GM03348 (cell line): ENCODE results near the gene JAK1.

Experiments used
- DNase-seq: peaks from one replicate; pipeline ENCODE4 v3.0.0; 2012; ENCODE audit warnings: low spot score

JAK1 gene

DNA sequence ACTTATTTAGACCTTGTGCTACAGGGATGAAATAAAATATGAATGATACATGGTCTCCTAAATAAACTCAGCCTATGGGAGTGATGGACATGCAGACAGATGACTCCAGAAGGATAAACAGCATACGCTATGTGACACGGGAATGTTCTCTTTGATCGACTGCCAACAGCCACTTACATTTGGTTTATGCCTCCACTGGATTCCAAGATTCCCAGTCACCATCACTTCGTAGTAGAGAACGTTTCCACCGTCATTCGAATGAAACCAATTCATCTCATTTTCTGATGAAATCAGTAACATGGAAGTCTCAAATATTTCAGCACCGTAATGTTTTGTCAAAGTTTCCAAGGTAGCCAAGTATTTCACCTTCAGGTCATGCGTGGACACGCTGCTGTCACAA lies 99.7 kb downstream of the JAK1 start:
- DNase-seq: no peak

DNA sequence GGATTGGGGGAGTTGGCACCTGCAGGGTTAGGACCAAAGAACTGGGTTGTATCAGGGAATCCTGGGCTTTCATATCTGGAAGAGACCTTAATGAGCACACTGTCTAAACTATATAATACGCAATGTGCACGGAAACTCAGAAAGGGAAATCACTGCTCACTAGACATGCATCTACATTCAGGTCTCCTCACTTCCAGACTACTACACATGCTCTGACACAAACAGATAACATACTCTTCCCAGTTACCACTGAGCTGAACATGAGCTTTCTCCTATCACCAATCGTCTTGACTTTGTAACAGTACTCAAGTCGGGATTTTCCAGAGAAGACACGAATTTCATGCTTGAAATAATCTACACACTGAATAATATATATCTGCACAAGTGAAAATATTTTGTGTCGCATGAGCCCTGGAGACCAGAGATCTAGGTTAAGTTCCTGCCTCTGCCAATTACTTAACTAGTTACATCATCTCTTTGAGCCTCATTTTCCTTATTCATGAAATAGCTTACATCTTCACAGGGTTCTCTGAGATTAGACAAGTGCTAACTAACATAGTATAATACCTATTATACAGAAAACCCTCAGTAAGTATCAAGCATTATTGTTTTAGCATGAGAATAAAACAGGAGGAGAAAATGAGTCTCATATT lies 101.1 kb downstream of the JAK1 start:
- no peak for DNase-seq

DNA sequence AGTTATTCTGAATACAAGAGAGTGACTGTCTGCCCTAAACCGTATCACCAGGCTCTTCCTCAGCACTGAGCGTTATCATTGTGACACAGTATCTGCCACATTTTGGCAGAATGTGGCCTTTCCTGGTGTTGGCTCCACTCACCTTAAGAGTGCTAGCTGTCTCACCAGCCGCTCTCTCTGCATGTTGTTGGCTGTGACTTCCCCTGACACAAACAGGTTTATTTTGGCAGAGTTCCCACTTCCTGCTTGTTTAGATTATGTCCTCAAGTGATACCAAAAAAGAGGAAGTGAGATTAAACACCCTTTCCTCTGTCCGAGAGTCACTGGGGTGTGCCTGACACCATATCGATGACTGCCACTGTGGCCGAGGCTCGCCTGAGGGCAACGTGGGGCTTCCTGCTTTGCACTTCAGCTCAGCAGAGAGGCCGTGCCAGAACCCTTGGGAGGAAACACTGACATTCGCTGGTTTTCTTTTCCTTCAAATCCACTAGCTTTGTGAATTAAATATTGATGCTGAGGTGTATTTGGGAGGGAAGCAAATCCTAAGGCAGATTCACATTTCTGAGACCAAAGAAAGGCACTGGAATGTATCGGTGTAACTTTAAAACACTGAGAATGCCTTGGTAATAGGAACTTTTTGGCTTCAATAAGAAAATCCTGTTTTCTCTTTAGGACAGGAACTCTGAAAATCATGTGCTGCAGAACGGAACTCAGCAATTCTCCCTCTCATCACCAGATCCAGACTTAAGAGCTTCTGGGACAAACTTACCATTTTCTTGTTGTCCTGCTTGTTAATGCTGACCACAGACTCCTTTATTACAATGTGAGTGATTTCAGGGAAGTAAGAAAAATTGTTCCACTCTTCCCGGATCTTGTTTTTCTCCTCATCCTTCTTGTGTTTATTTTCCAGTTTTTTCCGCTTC lies 102.1 kb downstream of the JAK1 start:
- DNase-seq: no peak

DNA sequence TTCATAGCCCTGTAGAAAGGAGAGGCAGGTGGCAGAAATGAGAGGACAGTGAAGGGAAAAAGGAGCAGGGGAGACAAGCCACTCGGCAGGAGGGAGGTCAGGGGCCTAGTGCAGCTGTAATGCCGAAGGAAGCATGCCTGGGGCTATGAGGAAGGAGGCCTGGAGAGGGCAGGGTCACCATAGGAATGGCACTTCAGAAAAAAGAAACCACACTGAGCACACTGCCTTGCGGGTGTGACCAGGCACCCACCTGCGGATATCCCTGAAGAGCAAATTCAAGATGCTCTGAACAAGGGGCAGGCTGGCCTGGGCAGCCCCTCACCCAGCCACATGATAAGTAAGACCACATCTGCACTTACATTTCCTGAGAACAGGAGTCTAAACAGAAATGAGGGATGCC lies 104.7 kb downstream of the JAK1 start:
- DNase-seq: no peak

DNA sequence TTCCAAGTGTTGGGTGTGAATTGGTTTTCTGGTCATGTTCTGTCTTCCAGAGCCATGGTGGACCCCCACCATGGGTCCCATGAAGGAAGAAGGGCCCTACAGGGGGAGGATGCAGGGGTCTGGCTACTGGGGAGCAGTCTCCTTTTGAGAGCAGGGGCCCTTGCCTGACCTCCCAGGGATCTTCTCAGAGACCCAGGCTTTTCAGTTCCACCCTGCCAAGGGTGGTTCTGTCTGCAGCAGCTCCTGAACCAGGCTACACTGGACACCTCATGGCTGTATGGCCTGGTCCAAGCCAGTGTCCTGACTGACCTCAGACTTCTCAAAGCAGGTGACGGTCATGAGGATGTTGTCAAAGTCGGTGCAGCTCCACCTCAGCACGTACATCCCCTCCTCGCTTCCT lies 109.0 kb downstream of the JAK1 start:
- DNase-seq: no peak

DNA sequence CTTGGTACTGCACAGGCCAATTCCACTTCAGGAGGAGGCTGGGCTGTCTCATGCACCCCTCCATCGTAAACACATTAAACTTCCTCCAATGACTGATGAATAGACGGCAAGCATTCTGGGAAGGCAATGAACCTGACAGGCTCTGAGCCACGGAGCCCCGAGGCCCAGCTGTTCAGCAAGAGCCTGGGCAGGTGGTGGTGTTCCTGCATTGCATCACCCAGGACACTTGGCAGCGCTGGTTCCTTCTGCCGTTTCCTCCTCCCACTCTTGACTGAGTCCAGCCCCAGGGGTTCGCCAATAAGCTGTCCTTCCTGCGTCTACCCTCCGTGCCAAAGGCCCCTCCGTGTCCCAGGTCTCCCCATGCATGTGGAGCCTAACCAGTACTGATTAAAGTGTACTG lies 109.8 kb downstream of the JAK1 start:
- no peak for DNase-seq

DNA sequence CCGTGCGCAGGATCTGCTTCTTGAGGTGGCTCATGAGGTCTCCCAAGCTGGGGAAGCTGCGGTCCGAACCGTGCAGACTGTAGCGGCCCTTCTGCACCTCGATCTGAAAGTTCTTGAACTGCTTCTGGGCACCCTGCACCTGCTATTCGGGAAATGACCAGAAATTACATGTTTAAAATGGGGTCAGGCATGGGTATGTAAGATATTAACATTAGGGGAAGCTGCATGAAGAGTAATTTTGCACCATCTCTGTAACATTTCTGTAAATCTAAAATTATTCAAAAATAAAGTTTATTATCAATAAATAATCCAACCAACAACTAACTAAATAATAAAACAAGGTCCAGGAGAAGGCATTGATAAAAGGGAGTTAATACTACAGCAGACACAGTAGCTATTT lies 110.8 kb downstream of the JAK1 start:
- no peak for DNase-seq

DNA sequence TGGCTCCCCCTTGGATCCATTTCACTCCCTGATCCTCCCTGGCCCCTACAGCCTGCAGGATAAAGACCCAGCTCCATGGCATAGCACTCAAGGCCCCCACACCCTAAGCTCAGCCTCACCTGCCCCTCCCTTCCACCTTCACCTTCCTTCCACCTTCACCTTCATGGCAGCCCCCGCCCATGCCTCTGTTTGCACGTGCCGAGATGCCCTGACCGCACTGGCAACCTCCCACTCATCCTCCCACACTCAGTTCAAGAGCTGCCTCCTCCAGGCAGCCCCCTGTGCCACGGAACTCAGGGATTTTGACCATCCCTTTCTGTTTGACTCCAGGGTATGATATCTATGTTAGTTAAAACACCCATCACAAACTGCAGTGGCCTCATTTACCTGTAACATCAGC lies 111.7 kb downstream of the JAK1 start:
- no peak for DNase-seq

DNA sequence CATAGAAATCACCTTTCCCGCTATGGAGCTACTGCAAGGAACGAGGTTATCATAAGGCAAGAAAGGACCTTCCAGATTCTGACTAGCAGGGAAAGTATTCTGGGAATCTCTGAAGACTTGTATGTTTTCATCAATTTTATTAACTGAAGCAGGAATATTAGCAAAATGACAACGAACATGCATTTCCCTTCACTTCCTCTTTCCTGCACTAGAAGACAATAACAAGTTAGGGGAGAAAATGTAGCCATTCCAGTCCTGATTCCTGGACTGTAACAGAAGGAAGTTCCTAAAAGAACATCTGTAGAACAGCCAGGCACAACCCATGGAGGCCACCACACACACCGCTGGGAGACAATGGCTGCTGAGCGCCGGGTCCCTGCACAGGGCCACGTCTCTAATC lies 114.7 kb downstream of the JAK1 start:
- no peak for DNase-seq

DNA sequence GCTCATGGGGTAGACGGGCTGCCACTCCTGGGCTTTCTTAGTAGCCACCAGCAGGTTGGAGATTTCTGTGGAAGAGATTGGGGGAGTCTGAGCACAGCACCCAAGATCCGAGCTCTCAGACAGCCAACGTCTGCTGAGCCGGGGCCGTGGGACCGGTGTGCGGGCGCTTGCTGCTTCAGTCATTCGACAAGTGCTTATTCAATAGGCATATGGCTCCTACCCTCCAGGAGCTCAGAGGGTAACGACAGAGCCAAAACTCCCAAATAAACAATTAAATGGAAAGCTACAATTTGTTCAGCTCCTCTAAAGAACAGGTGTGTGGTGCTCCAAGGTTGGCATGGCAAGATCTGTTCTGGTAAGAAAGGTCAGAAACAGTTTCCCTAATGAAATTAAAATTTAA lies 115.5 kb downstream of the JAK1 start:
- no peak for DNase-seq

DNA sequence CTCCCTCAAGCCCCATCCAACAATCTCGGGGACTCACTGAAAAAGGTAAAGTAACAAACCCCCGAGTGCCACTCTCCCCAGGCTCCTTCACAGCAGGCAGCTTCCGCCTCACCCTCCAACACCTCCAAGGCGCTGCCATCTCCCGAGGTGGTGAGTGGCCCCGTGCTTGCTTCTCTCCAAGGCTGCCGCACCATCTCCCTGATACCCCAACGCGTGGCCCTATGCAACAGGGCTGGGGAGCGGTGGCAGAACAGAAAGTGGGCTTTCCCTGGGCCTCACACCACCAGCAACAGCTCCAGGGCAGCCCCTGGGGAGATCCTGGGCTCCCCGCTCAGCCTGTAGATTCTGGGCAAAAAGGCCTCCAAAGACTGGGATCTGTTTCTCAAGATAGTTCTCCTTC lies 116.4 kb downstream of the JAK1 start:
- no peak for DNase-seq

DNA sequence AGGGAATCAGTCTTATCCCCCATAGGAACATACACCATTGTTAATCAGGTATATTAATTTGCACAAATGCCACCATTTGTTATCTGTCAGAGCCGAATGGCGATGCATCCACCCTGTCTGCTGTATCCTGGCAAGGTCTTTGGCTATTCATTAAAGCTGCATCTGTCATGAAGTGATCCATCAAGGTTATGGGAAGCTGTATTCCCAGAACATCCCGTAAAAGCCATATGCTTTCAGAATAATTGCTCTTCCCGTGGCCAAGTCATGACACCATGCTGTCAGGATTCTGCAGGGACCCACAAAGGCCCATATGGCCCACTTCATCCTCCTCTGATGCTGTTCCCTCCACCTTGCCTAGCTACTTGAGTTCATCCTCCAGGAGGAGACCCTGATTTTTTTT lies 117.5 kb downstream of the JAK1 start:
- no peak for DNase-seq

DNA sequence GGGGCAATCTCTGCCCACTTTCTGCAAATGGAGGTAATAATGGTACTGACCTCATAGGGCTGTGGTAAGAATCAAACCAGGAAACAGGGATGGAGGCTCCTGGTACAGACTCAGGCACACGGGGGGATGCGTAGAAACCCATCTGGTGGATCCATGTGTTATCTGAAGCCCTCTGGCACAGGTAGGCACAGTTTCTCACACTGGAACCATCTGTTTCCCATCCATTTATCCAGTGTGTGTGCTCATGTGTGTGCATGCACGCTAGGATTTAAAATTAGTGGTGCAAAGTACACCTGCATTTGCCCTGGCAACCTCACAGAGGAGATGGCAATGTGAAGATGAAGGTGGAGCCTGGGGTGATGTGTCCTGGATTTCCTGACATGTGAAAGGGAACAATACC lies 118.2 kb downstream of the JAK1 start:
- DNase-seq: no peak

DNA sequence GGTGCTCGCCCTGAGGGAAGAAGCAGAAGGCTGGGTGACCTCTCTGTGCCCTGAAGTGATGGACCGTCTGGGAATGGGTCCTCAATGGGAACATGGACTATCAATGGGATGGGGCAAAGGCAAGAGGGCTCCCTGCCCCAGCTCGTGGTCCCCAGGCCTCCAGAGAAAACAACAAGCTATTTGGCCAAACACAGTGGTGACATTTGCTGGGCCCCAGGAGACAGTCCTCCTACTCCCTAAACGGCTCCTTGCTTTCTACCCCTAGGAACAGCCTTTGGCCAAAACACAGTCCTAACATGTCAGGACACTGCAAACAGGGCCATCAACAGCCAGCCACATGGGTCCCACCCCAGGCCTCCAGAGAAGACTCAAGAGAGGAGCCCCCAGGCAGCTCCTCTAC lies 118.7 kb downstream of the JAK1 start:
- DNase-seq: no peak

DNA sequence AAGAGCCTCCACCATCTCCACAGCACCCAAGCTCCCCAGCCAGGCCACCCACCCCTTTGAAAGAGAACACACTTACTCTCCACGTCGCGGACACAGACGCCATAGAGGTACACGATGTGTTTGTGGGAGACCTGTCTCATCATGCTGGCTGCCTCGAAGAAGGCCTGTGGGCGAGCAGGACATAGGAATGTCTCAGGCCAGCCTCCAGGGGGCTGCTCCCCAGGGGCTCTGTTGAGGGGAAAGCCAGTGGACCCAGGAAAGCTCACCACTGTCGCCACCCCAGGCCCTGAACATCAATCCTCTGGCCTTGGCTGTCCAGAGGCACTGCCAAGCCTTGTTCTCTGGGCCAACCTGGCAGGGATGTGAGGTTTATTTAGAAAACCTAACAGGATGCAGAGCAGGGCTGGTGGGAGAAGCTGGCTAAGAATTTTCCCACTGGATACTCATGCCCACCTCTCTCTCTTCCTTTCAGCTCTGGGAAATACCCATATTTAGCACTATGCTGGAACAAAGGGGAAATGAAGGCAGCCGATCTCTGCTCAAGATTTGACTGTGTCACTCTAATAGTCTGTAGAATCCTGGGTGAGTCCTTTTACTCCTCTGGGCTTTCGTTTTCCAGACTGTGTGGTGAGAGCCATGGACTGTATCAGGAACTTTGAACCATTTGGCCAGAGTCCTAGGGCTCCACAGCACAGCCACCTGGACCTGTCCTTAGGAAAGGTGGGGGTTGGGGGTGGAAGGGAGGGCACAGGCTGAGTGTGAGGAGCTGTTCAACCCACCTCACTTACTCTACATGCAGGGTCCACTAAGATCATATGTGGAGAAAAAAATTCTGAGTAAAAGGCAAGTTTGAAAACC lies 119.5 kb downstream of the JAK1 start:
- DNase-seq: no peak

DNA sequence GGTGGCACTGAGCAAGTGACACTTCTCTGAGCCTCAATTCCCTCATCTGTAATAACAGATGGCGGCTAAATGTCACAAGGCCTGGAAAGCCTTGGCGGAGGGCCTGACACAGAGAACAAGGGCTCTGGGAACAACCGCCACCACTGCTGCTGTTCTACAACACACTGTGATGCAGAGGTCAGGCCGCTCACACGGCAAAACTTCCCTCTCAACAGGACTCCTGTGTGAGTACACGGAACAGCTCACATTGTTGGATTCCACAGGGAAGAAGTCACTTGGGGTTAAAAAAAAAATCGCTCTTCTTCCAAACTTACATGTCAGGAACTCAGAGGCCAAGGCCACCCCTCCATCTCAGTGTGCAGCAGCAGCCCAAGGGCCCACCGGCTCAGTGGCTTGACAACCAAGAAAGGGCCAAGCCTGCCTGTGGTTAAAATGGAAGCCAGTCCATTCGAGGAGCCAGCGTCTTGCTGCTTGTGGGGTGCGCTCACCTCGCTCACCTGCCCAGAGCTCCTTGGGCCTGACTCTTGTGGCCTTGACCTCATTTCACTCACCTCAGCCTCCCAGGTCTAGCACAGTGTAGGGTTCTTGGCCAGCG lies 120.4 kb downstream of the JAK1 start:
- DNase-seq: no peak

DNA sequence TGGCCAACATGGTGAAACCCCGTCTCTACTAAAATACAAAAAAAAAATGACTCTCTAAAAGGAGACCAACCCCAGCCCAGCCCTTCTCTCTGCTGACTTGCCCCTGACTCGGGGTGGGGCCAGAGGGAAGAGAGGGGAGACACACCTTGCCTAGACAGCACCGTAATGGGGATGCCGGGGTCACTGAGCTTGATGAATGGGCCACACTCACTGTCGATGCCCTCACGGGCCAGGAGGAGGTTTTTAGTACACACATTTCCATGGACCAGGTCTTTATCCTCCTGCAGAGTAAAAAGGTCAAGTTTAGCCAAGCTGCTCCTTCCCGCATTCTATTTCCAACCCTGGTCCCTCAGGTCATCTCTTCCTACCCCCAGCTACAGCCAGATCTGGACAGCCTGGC lies 121.7 kb downstream of the JAK1 start:
- no peak for DNase-seq

DNA sequence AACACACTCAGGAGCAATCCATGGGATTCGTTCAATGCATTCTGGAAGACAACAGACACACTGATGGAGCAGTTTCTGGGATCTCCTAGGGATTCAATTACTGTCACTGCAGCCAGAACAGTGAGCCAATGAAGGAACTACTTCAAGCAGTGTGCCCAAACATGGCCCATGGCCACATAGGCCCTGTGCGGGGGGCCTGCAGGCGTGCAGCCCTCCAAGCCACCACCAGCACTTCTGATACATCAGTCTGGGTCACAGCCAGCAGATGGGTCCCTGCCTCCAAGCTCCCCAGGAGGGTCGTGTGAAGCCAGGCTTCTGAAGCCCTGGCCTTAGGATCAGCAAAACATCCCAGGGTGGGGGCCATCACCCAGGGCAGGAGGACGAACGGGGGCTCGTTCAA lies 122.2 kb downstream of the JAK1 start:
- no peak for DNase-seq

DNA sequence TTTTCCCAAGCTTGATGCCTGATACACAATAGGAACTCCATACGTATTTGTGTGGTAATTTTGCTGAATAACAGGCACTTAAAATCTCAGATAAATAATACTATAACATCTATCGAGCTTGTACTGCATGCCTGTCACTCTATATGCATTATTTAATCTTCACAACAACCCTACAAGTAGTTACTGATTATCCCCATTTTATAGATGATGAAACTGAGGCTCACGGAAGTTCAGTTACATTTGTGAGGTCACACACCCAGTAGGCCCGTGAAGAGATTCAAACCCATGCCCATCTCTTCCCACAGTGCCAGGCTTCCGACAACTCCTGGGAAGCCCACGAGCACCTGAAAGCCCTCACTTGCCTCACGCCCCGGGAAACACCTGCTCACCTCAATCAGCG lies 122.7 kb downstream of the JAK1 start:
- DNase-seq: no peak

DNA sequence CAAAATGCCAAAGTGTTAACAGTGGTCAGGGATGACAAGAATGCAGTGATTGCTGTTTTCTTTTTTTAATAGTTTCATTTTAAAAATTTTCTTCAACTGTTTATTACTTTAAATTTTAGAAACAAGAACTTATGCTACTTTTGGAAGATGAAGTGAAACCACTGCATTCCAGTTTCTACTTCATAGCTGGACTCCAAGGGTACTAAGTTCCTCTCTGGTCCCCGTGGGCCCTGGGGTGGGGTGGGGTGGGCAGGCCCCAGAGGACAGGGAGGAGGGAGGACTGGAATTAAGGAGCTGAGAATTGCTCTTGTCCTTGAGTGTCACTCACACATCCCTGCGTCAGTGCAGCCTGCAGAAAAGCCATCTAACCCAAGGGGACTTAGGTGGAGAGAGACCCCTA lies 124.1 kb downstream of the JAK1 start:
- DNase-seq: no peak

DNA sequence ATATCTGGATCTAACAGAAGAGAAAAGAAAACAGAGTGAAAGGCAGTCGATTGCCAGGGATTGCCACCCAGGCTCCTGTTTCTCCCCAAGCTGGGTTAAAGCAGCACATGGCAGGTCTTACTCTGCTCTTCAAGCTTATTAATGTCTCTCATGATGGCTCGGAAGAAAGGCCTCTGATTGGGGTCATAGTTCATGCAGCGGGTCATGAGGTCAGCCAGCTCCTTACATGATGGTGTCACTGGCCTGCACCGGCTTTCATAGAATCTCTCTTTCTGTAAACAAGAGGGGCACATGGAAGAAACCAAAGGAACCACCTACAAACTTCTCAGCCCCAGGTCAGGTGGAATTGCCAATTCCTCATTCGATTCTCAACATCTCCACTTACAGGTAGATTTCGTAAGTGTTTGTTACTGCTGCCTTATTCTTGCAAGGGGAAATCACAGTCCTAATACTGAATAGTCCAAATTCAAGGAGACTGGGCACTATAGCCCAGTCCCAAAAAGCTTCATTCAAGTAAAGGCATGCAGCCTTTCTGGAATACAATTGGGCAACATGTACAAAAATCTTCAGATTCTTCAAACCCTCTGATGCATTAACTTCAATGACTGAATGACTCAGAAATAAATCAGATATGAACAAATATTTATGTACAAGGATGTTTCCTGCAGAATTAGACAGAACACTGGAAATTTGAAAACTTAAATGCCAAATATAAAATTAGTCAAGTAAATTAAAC lies 124.9 kb downstream of the JAK1 start:
- DNase-seq: no peak
